Breast epithelium (tissue), 3 donors: ENCODE results near the gene ZMYND8.

ENCODE experiments used
- POLR2A ChIP-seq: fragments of 450-650 bp; IDR thresholded peaks from one replicate; pipeline ENCODE4 v1.6.1; 2016; ENCODE audit warnings: antibody characterized with exemption, mild to moderate bottlenecking, moderate library complexity
- POLR2AphosphoS5 ChIP-seq, 3 donors: sonication (generic); formaldehyde crosslinking; IDR thresholded peaks; one replicate each; pipeline ENCODE4 v1.6.1; 2017; ENCODE audit warnings: antibody characterized with exemption in 3 of 3
- TF ChIP-seq, protein P1 (sequence below), 3 donors: fragments of 450-650 bp; IDR thresholded peaks; one replicate each; pipeline ENCODE4 v1.5.1; 2016 to 2017; ENCODE audit warnings: antibody characterized with exemption in 3 of 3, mild to moderate bottlenecking in 3 of 3, moderate library complexity in 3 of 3

DNA sequence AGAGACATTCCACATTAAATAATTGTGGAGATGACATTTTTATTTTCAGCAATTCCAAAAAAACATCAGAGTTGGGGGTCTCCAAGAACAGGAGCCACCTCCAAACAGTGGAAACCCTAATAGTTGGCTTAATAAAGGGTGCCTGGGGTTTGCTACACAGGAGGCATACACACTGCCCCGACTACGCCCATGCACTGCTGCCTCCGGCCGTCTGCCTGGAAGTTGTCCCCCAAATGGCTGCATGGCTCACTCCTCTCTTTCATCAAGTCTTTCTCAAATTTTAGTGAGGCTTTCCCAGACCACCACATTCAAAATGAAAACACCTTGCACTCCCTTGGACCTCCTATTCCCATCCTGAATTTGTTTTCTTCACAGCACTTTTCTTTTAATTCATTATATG, 58.8 kb downstream of the ZMYND8 start:
- TF ChIP-seq POLR2A = no peak
- TF ChIP-seq, protein P1, sequence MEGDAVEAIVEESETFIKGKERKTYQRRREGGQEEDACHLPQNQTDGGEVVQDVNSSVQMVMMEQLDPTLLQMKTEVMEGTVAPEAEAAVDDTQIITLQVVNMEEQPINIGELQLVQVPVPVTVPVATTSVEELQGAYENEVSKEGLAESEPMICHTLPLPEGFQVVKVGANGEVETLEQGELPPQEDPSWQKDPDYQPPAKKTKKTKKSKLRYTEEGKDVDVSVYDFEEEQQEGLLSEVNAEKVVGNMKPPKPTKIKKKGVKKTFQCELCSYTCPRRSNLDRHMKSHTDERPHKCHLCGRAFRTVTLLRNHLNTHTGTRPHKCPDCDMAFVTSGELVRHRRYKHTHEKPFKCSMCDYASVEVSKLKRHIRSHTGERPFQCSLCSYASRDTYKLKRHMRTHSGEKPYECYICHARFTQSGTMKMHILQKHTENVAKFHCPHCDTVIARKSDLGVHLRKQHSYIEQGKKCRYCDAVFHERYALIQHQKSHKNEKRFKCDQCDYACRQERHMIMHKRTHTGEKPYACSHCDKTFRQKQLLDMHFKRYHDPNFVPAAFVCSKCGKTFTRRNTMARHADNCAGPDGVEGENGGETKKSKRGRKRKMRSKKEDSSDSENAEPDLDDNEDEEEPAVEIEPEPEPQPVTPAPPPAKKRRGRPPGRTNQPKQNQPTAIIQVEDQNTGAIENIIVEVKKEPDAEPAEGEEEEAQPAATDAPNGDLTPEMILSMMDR (IDR thresholded peaks at IDR 0.05) = no peak
- TF ChIP-seq POLR2AphosphoS5 (IDR thresholded peaks at IDR 0.05) = no peak
